COLO829 (cell line): ENCODE data around the gene PPP1R3E.

ENCODE experiments used
- DNase-seq: peaks from one replicate; pipeline ENCODE4 v3.0.0; 2012; ENCODE audit warnings: low spot score

Gene PPP1R3E

DNA sequence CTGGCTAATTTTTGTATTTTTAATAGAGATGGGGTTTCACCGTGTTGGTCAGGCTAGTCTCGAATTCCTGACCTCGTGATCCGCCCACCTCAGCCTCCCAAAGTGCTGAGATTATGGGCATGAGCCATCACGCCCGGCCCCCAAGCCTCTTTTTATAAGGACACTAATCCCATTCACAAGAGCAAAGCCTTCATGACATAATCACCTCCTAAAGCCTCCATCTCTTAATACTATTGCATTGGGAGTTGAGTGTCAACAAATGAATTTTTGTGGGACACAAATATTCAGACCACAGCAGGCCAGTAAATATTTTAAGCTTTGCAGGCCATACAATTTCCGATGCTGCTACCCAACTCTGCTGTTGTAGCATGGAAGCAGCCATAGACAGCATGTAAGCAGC lies 54.1 kb downstream of the PPP1R3E start:
- no peak for DNase-seq
